GM21515 (cell line): ENCODE data around the gene PTK6.
A peak's percentile ranks its signal among the peaks of the same experiment; 100 is the strongest.
"Not testable (repeated sequence)": the region's sequence is repeated elsewhere in the genome, so short reads cannot be mapped to it uniquely, and the experiment has no call there.

Experiments
- ATAC-seq: cut with Tn5 transposase; IDR thresholded peaks from one replicate; pipeline ENCODE4 v1.9.1; 2021; ENCODE audit not compliant: unreplicated experiment

Gene PTK6

DNA sequence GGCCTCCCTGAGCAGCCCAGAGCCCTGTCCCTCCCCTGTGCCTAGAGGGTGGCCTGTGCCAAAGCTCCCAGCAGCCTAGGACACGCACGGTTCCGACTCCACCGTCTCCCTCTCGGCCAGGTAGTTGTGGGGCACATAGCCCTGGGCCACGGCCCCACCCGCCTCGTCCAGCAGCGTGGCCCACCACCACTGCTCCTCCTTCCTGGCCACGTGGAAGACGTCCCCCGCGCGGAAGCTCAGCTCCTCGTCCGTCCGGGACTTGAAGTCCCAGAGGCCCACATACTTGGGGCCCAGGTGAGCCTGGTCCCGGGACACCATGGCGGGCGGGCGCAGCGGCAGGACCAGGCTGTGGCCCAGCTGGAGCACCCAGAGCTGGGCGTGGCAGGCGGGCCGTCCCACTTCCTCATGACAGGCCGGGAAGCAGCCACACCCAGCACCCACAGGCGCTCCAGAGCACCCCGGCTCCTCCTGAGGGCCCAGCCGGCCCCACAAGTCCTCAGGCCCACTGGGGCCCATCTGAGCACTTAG lies at the start of gene PTK6:
PTK6 (minus strand) TSS at position 380 of the 528 bp plus-strand sequence; CDS start at position 318, 62 bp downstream.
- peak; percentile 12 for ATAC-seq

DNA sequence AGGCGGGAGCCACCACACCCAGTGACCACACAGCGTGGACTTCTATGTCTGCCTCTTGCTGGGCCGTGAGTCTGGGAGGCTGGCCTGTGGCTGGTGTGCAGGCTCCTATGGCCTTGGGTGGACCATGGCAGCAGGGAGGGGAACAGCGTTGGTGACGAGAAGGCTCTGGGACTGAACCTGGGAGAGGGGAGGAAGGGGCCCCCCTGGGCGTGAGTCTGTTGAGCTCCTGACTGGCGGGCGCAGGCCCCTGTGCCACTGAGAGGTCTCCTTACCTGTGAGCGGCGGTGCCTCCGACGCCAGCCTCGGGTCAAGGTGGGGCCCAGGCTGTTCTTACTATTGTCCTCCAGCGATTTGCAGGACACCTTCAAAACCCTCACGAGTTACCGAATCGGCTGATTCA lies 49.6 kb upstream of the PTK6 start:
- no peak for ATAC-seq

DNA sequence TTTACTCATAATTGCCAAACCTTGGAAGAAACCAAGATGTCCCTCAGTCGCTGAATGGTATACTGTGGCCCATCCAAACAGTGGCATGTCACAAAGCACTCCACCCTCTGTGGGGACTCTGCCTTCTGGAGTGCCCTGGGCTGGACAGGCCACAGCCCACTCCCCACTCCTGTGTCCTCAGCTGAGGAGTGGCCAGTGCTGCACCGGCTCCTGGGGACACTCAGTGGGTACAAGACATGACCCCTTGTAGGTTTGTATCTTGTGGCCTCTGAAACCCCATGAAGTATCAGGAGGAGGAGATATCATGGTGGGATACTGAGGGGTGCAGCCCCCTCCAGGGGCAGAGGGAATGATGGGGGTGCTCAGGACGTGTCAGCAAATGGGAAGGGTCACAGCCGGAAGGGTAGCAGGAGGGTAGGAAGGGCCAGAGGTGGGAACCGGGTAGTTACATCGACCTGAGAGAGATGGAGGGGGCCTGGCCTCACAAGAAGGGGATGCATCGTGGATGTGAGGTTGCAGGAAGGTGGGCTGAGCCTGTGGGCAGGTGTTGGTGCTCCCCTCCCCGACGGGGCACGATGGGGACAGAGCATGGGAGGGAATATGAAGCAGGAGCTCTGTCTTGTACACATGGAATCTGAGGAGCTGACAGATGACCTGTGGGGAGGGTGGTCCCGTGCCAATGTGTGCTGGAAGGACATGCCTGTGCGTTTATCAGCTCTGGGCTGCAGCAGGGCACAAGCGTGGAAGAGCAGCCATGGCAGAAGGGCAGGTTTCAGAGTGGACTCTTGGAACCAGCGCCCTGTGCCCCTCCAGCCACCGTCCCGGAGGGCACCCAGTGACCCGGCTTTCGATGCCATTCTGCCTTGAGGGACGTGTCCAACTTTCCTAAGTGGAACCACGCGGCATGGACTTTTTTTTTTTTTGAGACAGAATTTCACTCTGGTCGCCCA lies 48.7 kb upstream of the PTK6 start:
- no peak for ATAC-seq

DNA sequence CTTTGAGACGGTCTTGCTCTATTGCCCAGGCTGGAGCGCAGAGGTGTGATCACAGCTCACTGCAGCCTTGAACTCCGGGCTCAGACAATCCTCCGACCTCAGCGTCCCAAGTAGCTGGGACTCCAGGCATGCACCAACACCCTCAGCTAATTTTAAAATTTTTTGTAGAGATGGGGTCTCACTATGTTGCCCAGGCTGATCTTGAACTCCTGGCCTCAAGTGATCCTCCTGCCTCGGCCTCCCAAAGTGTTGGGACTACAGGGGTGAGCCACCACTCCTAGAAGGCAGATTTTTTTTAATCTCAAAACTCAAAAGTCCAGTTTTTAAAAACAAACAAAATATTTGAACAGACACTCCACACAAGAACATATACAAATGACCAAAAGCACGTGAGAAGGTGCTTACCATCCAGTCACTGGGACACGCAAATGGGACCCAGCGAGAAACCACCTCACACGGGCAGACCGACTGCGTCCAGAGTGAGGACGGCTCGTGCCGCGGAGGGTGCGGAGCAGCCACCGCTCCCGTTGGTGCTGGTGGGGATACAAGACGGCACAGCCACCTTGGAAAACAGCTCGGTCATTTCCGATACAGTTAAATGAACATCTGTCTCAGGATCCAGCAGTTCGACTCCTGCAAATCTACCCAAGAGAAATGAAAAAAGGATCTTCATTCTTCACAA lies 45.3 kb upstream of the PTK6 start:
- ATAC-seq, result no peak

DNA sequence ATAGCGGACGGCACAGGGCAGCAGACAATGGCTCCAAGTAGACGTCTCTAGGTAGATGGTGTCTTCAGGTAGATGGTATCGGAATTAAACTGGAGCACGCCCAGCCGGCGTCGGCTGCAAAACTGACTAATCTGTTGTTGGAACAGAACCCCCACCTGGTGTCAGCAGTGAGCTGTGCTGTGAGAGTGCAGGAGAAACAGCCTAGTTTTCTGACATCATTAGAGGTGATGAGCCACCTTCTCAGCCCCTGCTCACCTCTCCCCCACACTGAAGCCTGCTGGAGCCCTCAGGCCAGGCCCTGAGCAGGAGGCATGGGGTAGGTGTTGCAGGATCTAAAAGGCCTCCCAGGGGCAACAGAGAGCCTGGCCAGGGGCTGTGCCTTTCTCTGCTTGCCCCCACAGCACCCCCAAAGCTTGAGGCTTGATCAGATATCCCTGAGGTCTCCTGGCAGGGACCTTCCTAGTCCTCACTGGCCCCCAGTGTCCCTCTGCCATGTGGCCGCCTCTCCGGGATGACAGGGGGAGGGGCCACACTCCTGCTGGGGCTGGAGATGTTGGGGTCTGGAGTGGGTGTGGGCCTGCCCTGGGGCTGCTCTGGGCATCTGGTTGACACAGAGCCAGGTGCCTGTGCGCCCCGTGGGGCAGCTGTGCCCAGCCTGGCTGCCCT lies 43.8 kb upstream of the PTK6 start:
- ATAC-seq, result no peak

DNA sequence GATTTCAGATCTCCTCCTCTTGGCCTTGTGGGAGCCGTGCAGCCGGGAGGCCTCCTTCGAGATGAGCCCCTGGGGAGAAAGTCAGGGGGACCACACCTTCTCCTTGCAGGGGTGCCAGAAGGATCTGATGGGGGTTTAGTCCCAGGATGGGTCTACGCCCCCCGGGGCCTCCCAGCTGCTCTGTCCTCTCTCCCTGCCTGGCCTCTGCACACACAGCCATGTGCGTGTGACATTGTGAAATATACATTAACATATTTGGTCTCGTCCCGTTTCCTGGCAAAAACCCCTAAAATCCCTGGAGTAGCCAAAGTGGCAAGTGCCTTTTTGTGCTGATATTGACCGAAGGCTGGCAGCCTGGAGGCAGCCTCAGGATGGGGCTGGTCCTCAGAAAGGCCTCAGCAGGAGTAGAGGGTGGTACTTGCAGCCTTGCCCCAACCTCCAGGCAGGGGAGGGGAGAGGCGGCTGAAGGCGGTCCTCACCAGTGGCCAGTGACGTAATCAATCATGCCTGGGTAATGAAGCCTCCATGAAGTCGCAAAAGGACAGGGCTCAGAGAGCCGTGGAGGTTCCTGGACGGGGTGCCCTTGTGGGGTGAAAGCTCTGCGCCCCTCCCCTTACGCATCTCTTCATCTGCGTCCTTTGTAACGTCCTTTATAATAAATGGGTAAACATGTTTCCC lies 42.0 kb upstream of the PTK6 start:
- ATAC-seq, result no peak

DNA sequence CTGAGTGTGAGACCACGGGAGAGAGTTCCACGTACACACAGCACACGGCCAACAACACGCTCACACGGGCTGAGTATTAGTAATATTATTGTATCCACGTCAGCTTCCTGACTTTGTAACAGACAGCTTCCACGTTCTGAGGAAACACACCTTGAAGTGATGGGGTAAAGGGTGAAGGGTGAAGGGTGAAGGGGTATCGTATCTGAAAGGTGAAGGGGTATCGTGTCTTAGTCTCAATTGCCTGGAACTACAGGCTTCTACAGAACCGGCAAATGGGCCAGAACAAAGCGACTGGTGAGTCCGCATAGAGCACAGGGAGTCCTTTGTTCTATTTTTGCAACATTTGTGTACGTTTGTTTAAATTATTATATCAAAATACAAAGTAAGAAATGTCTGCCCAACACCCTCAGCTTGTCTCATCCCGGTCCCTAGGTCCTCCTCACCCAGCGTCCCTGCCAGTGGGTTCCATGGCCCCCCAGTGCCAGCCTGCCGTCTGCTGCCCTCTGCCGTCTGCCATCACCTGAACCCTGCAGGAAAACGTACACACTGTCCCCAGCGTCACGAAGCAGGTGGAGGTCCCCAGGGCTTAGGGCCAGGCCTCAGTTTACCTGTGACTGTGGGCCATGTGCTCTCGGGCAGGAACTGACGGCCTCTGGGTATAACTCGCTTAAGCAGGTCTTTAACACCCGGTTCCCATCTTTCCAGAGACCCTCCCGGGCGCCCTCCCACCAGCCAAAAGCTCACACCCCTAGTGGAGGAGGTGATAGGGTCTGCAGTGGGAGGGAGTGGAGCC lies 41.2 kb upstream of the PTK6 start:
- ATAC-seq, result no peak

DNA sequence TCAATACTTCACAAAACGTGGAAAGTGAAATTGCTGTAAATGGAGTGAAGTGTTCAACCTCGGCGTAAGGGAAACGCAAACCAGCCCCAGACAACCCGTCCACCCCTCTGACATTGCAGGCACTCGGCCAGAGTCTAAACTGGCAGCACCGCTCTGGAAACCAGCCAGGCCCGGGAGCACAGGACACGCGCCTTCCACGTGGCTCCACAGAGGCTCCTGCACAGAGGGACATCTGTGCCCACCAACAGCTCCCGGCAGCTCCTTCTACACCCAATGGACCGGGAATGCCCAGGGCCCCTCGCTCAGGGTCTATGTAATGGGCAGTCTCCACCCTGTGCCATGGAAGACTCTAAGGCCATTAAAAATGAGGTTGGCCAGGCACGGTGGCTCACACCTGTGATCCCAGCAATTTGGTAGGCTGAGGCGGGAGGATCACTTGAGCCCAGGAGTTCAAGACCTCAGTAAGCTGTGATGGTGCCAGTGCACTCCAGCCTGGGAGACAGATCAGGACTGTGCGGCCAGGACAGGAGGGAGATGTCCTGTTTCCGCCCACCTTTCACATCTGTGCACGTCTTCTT lies 40.2 kb upstream of the PTK6 start:
- no peak for ATAC-seq

DNA sequence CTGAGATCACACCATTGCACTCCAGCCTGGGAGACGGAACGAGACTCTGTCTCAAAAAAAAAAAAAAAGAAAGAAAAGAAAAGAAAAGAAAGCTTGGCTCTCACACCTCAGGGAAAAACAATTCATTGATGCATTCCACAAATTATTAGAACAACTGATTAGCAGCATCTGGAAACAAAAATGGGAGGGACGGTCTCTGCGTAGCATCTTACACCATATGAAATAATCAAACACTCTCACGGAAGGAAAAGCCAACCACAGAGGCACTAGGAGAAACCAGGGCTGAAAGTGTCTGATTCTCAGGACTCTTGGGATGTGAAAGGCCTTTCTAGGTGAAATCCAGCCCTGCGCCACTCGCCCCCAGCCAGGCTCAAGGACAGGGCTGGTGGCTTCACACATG lies 39.1 kb upstream of the PTK6 start:
- no peak for ATAC-seq

DNA sequence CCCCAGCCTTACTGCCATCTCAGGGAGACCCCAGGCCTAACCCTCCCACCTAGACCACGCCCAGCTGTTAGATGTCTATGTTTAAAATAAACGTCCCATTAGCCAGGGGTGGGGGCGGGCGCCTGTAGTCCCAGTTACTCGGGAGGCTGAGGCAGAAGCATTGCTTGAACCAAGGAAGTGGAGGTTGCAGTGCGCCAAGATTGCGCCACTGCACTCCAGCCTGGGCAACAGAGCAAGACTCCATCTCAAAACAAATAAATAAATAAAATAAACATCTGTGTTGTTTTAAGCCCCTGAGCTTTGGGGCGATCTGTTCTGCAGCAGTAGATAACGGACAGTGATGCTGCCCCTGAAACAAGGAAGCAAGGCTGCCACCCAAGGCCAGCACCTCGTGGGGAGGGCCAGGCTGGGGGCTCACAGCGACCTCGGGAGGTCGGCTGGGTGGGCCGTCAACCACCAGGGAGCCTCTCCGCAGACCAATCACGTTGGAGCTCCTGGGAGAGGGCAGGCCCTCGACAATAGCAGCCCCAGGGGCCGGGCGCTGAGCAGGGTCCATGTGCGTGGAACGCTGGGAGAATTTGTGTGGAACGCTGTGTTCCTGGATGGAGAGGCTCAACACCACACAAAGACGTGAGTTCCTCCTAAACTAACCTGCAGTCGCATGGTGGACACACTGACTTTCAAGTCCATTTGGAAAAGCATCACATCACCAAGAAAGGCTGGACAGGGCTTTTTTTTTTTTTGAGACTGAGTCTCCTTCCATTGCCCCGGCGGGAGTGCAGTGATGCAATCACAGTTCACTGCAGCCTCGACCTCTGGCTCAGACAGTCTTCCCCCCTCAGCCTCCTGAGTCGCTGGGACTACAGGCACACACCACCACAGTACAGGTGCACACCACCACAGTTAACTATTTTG lies 37.9 kb upstream of the PTK6 start:
- ATAC-seq, result no peak

DNA sequence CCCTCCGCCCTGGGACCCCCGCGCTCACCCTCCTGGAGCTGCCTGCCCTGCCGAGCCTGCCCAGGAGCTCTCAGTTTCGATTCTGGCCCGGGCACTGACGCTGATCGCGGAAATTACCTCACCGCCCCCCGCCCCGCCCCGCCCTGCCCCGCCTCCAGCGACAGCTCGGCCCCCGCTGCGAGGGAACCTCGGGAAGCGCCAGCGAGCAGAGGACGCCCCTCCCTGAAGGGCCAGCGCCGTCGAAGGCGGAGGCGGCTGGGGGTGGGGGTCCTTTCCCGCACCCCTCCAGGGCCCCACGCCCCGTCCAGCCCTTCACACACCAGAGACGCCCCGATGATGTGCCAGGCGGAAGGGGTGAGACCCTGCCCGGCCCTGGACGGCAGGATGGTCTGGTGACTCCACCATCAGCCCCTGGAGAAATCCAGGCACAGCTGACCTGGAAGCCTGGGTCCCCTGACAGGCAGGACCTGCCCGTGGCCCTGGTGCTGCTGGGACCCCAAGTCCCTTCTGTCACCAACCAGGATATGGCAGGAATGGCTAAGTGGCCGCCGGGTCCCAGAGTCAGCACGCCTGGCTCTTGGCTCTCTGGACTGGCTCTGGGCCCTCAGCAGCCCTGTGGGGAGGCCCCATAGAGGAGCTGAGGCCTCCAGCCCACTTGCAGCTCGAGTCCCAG lies 37.1 kb upstream of the PTK6 start, which contains the start of gene HELZ2:
HELZ2 (minus strand) TSS at position 84 of the 673 bp plus-strand sequence. CDS start 1,854 bp downstream, outside the sequence.
- no peak for ATAC-seq

DNA sequence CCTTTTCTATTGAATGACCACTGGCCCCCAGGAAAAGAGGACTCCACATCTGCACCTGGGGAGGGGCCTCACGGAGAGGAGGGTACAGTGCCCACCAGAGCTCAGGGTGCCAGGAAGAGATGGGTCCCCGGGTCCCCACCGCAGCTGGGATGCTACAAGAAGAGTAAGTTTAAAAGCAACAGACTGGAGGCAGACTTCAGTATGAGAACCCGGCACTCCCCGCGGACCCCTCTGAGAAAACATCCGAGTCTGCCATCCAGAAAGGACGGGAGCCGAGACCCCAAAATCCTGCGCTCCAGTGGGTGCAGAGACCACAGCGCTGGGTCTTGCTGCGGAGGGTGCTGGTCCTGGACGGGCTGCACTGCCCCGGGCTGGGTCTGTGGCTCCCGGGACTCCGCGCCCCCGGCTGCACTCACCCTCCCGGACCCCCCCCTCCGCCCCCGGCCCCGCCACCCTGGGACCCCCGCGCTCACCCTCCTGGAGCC lies 36.5 kb upstream of the PTK6 start:
- no peak for ATAC-seq

DNA sequence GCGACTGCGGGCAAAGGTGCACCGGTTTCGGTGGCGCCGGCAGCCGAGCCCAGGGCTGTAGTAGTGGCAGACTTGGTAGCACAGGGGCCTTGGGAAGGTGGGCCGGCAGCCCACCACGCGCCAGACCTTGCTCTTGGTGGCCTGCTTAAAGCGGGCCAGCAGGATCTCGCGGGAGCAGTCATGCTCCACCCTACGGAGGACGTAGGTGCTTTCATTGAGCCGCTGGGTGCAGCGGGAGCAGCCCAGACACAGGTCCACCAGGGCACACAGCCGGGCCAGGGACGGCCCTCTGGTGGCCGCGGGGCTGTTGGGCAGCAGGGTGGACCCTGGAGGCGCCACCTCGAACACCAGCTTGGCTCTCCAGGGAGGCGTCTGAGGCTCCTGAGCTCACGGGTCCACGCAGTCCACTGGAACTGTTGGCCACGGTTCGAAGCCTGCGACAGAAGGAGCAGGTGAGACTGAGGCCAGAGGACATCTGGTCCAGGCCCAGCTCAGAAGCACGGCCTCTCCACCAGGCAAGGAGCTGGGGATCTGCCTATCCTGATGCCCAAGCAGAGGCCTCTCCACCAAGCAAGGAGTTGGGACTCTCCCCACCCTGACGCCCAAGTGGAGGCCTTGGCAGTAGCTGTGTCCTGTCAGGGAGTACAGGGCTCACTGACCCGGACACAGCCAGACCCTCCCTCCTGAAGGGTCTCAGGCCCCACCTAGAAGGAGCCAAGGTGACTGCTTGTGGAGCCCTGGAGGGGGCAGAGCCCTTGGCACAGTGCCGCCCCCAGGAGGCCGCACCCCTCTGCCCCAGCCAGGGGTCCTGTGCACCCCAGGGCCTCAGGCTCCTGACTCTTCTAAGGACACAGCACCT lies 35.8 kb upstream of the PTK6 start:
- no peak for ATAC-seq

DNA sequence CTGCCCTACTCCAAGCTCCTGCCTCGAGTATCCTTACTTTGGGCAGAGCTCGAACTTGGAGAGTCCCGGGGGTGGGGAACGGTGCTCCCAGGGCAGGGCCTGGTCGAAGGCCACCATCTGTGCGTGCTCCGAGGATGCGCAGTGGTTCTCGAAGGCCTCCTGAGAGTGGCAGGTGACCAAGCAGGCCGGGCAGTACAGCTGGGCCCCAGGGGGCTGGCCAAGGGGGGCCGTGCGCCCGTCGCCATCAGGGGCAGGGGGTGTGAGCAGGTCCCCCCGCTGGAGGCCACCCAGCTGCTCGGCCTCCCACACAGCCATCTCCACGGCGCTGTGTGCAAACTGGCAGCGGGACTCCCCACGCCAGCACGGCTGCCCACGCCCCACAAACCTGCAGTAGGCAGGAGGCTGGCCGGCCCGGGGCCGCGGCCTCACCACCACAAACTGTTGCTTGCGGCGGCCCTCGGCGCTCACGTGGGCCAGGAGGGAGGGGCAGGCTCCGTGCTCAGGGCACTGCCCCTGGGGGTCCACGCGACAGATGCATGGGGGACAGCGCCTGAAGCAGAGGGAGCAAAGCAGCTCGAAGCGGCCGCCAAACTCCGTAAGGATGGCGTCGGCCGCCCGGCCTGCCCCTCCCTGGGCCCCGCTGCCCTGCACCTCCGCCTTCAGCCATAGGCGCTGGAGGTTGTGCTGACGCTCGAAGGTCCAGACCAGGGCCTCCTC lies 35.1 kb upstream of the PTK6 start:
- ATAC-seq, result no peak

DNA sequence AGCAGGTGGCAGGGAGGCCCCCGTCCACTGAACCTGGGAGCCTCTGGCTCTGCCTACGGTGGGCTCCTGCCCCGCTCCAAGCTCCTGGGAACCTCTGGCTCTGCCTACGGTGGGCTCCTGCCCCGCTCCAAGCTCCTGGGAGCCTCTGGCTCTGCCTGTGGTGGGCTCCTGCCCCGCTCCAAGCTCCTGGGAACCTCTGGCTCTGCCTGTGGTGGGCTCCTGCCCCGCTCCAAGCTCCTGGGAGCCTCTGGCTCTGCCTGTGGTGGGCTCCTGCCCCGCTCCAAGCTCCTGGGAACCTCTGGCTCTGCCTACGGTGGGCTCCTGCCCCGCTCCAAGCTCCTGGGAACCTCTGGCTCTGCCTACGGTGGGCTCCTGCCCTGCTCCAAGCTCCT lies 33.9 kb upstream of the PTK6 start:
- ATAC-seq, result not testable (repeated sequence)
